GM19455 (cell line): ENCODE results near the gene NDOR1.
"Not testable (repeated sequence)": the region's sequence is repeated elsewhere in the genome, so short reads cannot be mapped to it uniquely, and the experiment has no call there.

ENCODE experiments used
- ATAC-seq: cut with Tn5 transposase; IDR thresholded peaks from one replicate; pipeline ENCODE4 v1.9.1; 2021; ENCODE audit not compliant: unreplicated experiment

The NDOR1 gene

DNA sequence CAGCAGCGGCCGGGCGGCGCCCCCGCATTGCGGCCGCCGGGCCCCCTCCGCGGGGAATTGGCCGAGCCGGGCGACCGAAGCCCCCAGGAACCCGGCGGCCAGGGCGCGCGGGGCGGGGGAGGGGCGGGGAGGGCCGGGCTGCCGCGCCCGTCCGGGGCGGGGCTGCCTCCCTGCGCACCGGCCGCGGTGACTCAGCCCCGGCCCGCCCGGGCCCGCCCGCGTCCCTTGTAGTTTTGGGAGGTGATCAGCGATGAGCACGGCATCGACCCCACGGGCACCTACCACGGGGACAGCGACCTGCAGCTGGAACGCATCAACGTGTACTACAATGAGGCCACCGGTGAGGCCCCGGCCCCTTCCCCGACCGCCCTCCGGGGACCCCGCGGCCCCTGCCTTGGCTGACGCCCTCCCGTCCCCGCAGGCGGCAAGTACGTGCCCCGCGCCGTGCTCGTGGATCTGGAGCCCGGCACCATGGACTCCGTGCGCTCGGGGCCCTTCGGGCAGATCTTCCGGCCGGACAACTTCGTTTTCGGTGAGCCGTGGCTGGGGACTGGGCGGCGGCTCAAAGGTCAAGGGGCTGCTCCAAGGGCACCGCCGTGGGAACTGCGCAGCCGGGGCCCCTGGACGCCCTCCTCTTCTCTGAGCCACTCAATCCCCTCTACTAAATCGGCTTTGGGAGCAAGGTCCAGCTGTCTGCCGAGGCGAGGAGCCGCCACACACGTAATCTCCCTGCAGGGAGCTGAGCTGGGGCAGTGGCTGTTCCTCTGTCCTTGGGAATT lies 36.2 kb downstream of the NDOR1 start:
- peak; percentile 6 for ATAC-seq

DNA sequence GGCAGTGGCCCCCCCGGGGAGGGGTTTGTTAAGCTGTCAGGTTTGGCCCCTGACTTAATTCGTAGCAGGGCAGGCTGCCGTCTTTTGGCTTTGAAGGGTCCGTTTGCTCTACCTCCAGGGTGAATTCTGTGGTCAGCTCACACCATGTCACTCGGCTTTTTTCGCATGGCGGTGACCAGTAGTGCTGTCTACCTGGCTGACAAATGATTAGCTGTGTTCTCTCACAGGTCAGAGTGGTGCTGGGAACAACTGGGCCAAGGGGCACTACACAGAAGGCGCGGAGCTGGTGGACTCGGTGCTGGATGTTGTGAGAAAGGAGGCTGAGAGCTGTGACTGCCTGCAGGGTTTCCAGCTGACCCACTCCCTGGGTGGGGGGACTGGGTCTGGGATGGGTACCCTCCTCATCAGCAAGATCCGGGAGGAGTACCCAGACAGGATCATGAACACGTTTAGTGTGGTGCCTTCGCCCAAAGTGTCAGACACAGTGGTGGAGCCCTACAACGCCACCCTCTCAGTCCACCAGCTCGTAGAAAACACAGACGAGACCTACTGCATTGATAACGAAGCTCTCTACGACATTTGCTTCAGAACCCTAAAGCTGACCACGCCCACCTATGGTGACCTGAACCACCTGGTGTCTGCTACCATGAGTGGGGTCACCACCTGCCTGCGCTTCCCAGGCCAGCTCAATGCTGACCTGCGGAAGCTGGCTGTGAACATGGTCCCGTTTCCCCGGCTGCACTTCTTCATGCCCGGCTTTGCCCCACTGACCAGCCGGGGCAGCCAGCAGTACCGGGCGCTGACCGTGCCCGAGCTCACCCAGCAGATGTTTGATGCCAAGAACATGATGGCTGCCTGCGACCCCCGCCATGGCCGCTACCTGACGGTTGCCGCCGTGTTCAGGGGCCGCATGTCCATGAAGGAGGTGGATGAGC lies 37.0 kb downstream of the NDOR1 start:
- ATAC-seq = no peak

DNA sequence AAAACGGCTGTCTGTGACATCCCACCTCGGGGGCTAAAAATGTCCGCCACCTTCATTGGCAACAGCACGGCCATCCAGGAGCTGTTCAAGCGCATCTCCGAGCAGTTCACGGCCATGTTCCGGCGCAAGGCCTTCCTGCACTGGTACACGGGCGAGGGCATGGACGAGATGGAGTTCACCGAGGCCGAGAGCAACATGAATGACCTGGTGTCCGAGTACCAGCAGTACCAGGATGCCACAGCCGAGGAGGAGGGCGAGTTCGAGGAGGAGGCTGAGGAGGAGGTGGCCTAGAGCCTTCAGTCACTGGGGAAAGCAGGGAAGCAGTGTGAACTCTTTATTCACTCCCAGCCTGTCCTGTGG lies 37.7 kb downstream of the NDOR1 start:
- ATAC-seq = not testable (repeated sequence)

GRCh38 chr9:137243626-137244485 lies 38.4 kb downstream of the NDOR1 start:
- no peak for ATAC-seq

DNA sequence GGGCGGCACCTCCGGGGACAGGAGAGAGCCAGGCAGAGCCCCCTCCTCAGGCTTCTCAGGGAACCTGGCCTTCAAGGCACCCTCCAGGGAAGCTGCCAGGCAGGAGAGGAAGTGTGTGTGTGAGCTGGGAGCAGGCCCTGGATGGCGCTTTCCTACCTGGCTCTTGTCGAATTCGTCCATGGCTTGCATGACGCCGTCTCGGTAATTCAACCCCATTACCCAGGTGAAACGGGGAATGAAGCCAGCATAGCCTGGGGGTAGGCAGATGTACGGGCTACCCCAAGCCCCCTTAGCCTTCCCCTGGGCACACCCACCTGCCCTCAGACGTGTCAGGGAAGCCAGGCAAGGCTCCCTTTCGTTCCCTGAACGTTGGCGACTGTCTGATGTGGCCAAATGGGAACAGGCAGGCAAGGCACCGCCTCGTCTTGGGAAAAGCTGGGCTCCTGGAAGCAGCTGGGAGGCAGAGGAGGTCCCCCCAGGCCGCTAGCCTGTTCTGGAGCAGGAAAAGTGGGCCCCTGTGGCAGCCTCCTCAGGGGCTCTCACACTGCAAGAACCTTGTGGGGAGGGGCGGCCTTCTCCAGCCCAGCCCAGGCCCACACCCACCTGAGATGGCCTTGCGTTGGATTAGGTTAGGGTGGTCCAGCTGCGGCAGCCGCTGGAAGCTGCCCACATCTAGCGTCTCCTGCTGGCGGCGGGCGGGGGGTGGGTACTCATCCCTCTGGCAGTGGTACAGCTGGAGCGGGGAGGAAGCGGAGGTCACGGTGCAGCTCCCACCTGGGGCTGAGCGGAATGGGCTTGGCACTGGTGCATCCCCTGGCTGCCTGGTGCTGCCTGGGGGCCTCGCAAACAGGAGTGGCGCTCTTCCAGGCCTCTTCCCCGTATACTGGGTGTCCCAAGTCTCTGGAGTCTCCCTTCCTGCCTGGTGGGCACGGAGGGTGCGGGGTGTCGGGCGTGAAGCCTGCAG lies 39.3 kb downstream of the NDOR1 start:
- ATAC-seq = no peak

DNA sequence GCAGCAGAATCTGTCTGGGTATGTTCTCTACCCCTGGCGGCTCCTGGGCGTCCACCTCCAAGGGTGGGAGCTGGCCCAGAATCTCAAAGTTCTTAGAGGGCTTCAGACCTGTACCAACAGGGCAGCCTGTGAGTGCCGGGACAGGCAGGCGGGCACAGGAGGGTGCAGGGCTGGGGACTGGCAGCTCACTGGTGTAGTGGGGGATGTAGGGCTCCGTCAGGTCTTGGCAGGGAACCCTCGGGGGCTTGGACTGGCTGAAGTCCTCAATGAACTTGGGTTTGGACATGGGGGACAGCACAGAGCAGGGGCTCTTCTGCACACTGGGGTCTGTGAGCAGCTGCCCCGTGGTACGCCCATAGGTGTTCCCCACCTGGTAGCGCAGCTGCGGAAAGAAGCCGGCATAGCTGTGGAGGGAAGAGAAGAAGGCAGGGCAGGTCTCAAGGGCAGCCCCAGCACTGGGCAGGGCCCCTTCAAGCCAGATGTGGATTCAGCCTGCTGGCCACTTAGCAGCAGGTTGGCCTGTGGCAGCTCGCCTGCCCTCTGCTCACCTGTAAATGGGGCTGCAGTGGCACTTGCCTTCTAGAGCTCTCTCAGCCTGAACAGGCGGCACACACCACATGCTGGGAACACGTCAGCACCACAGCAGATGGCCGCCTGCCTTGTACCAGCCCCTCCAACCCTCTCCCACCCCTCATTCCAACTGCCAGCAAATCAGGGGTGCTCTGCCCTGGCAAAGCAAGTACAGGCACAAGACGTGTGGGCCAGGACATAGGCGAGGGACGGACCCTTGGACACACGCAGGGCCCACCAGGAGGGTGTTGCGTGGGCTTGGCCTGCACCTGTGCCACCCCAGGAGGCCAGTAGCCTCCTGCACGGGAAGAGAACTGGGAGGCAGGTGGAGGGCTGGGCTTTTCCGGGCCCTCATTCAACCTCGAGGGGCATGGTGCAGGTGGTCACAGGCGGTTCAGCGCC lies 40.2 kb downstream of the NDOR1 start:
- no peak for ATAC-seq

GRCh38 chr9:137247135-137247915 lies 41.8 kb downstream of the NDOR1 start:
- ATAC-seq = no peak

GRCh38 chr9:137247916-137248175 lies 42.3 kb downstream of the NDOR1 start:
- no peak for ATAC-seq

DNA sequence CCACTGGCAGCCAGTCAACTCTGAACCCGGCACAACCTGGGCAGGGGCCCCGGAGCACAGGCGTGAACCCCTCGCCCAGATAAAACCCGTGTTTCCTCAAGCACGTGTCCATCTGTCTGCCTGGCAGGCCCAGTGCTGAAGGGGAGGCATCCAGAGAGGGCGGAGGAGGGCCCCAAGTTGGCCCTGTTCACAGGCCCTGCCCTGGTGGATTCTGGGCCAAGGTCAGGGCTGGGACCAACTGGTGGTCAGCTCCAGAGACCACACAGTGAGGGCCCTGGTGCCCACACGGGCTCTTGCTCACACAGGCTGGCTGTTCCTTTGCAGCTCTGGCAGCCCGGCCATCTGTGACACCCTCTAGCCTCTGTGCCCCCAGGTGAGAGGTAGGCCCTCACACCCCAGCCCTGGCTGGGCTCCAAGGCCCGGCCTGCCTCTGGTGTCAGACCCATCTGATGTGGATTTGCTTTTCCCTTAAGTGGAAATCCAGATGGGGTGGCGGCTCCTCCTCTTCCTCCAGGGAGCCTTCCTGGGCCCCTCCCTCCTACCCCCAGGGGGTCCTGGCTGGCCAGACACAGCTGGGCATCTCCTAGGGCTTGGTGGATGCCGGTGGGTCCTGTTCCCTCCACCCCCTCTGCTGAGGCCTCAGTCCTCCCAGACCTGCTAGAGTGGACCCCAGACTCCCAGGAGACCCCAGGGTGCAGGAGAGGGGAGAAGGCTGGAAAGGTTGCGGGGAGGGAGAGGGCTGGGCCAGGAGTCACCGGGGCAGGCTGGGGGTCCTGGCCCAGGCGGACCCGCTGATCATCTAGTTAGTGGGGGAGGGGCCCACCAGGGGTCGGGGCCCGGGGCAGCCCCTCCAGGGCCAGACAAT lies 45.1 kb downstream of the NDOR1 start:
- no peak for ATAC-seq

GRCh38 chr9:137251194-137251461 lies 45.6 kb downstream of the NDOR1 start, which contains the start of gene STPG3:
Gene STPG3, plus strand, starts transcription at chr9:137251286. Its CDS starts 1 bp downstream, at chr9:137251287.
- no peak for ATAC-seq

- ATAC-seq = no peak
These were observed 46.2 kb downstream of the NDOR1 start for GRCh38 chr9:137251490-137252268.

DNA sequence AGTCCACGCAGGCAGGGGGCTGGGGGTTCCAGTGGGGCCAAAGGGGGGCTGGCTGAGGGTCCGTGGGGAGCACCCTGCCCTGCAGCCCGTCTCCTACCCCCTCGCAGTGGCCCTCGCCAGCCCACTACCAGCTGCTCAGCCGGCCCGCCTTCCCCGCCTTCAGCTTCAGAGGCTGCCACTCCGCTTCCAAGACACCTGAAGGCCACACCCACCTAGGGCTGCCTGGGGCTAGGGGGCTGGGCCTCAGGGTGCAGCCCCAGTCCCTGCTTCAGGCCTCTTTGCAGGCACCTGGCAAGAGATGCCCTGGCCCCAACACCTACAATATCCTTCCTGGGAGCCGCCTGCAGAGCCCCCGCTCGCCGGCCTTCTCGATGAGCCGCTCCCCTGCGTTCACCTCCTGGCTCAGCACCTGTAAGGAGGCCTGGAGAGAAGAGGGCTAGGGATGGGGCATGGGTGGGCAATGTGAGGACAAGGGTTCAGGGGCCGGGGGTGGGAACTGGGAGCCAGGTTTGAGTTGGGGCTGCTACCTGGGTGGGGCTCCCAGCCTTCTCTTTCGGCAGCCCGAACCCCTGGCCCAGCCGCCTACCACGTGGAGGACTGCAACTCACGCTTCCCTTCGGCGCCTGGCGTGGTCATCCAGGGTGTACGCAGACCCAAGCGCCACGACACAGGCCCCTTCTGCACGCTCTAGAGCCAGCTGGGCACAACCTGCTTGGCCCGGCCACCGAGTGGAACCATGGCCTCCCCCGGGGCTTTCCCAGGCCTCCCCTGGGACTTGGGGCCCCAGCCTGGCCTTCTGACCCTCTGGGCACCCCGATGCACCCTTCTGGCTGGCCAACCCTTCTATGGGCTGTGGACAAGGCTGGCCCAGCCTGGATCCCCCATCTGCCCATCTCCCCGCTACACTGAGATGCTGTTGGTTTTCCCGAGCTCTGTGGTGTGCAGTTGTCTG lies 47.3 kb downstream of the NDOR1 start:
- ATAC-seq = no peak

GRCh38 chr9:137253717-137254623 lies 48.5 kb downstream of the NDOR1 start:
- no peak for ATAC-seq

DNA sequence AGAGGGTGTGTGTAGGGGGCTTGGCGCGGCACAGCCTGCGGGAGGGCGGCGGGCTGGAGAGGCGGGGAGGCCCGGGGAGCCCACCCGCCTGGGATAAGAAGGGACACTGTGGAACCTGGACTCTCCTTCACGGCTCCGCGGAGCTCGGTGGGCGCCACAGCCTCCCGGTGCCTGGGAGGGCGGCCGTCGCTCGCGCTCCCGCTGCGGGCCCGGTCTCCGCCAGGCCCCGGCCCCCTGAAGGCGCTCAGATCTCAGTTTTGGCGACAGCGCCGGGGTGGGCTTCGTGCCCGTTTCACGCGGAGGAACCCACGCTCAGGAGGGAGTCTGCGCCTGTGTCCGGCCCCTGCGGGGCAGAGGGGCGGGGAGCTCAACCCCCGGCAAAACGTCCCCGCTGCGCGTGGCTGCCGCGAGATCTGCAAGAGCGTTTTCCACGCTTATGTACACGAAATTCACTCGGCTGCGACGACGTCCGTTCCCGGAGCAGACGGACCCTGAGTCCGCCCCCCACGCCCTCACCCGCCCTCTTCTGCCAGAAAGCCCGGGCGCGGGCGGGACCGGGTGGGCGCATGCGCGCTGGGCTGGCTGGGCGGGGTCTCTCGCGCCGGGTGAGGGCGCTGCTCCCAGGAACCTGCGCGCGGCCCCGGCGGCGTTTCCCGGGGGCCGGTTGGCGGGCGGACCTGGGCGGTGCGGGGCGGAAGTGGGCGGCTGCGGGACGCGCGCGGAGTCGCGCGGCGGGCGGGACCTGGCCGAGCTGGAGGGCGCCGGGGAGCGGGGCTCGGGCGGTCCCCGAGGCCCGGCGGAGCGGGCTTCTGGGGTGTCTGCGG lies 49.3 kb downstream of the NDOR1 start, which contains the start of gene NELFB:
NELFB (plus strand) TSS at position 704 of the 824 bp plus-strand sequence.
- ATAC-seq = peak; percentile 67
